Measurements from ENCODE around the gene SKAP2.

SKAP2 gene

DNA sequence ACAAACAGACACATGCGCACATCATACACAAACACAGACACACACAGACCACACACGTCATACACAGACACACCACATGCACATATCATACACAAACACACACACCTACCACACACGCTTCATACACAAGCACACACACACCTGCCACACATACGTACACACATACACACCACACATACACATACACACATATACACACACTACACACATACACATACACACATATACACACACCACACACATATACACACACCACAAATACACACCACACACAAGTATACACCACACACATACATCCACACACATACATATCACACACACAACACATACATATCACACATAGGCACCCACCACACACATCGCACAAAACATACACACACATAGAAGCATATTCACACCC is 224.7 kb downstream of the SKAP2 start:
- H2BK15ac ChIP-seq (replicated peaks; ENCODE audit: low read depth), result no peak overlapping the region
- no peak overlapping the region for H3K4me3 ChIP-seq (ENCODE audit: low read length)
- WGBS (ENCODE audit: extremely low coverage, insufficient coverage, low lambda C conversion rate), result 100% methylated on average over 3 of the region's 5 CpGs

GRCh38 chr7:26639111-26639510 is 225.3 kb downstream of the SKAP2 start:
- Histone ChIP-seq H2AK5ac (ENCODE audit: low read length) (no peak overlapping the region), H3K79me2 (ENCODE audit: control insufficient read depth, insufficient read depth, low read length) (no peaks in the 10 kb centered on the region), H3K9ac (ENCODE audit: low read length) (no peak overlapping the region), H2BK5ac (ENCODE audit: low read length) (no peak overlapping the region), H3K4me2 (ENCODE audit: low read length) (no peak overlapping the region), H3K4ac (ENCODE audit: low read depth, low read length) (no peak overlapping the region), H4K5ac (ENCODE audit: low read length) (no peak overlapping the region), H3K18ac (ENCODE audit: low read length) (no peak overlapping the region), H3K56ac (ENCODE audit: low read length) (no peak overlapping the region), H2BK120ac (ENCODE audit: low read depth, low read length) (no peak overlapping the region), H3K27ac (ENCODE audit: low read depth, low read length) (no peak overlapping the region), H3K4me1 (ENCODE audit: control insufficient read depth, low read depth, low read length) (no peaks in the 10 kb centered on the region), H2BK15ac (replicated peaks; ENCODE audit: low read depth) (no peak overlapping the region), H3K36me3 (ENCODE audit: control insufficient read depth, insufficient read depth, low read length) (no peaks in the 10 kb centered on the region), H3K23ac (ENCODE audit: low read length) (no peak overlapping the region), H3K4me3 (ENCODE audit: low read length) (no peak overlapping the region), H4K8ac (ENCODE audit: low read depth, low read length) (no peak overlapping the region), H3K79me1 (ENCODE audit: low read length) (no peaks in the 10 kb centered on the region), H3K27me3 (ENCODE audit: insufficient read depth, low read length, poor library complexity) (no peaks in the 10 kb centered on the region)
- no CpG with 5 or more reads among the region's 4 CpGs for WGBS (ENCODE audit: extremely low coverage, insufficient coverage, low lambda C conversion rate)
- DNase-seq, result no peak

More for the DNA sequence above, 224.7 kb downstream of the SKAP2 start:
- H2BK120ac ChIP-seq (ENCODE audit: low read depth, low read length), result no peak overlapping the region
- no peak overlapping the region for H4K8ac ChIP-seq (ENCODE audit: low read depth, low read length)
- H3K36me3 ChIP-seq (ENCODE audit: control insufficient read depth, insufficient read depth, low read length), result no peaks in the 10 kb centered on the region
- no peak overlapping the region for H3K9ac ChIP-seq (ENCODE audit: low read length)
- H2AK5ac ChIP-seq (ENCODE audit: low read length), result no peak overlapping the region
- no peak overlapping the region for H3K27ac ChIP-seq (ENCODE audit: low read depth, low read length)
- H3K56ac ChIP-seq (ENCODE audit: low read length), result no peak overlapping the region
- no peak overlapping the region for H3K23ac ChIP-seq (ENCODE audit: low read length)
- H3K27me3 ChIP-seq (ENCODE audit: insufficient read depth, low read length, poor library complexity), result no peaks in the 10 kb centered on the region
- no peak overlapping the region for H3K4ac ChIP-seq (ENCODE audit: low read depth, low read length)
- H3K4me2 ChIP-seq (ENCODE audit: low read length), result no peak overlapping the region
- H2BK5ac ChIP-seq (ENCODE audit: low read length), result no peak overlapping the region
- H3K18ac ChIP-seq (ENCODE audit: low read length), result no peak overlapping the region
- H3K4me1 ChIP-seq (ENCODE audit: control insufficient read depth, low read depth, low read length), result no peaks in the 10 kb centered on the region
- no peak for DNase-seq
- no peak overlapping the region for H4K5ac ChIP-seq (ENCODE audit: low read length)
- no peaks in the 10 kb centered on the region for H3K79me1 ChIP-seq (ENCODE audit: low read length)
- no peaks in the 10 kb centered on the region for H3K79me2 ChIP-seq (ENCODE audit: control insufficient read depth, insufficient read depth, low read length)

GRCh38 chr7:26638140-26638539 is 226.2 kb downstream of the SKAP2 start:
- Histone ChIP-seq H2BK15ac (replicated peaks; ENCODE audit: low read depth) (no peak overlapping the region), H3K23ac (ENCODE audit: low read length) (no peak overlapping the region), H4K8ac (ENCODE audit: low read depth, low read length) (no peak overlapping the region), H3K27ac (ENCODE audit: low read depth, low read length) (no peak overlapping the region), H4K5ac (ENCODE audit: low read length) (no peak overlapping the region), H2BK5ac (ENCODE audit: low read length) (no peak overlapping the region), H3K4ac (ENCODE audit: low read depth, low read length) (no peak overlapping the region), H2AK5ac (ENCODE audit: low read length) (no peak overlapping the region), H3K9ac (ENCODE audit: low read length) (no peak overlapping the region), H3K18ac (ENCODE audit: low read length) (no peak overlapping the region), H3K79me1 (ENCODE audit: low read length) (no peaks in the 10 kb centered on the region), H3K4me2 (ENCODE audit: low read length) (no peak overlapping the region), H2BK120ac (ENCODE audit: low read depth, low read length) (no peak overlapping the region), H3K27me3 (ENCODE audit: insufficient read depth, low read length, poor library complexity) (no peaks in the 10 kb centered on the region), H3K79me2 (ENCODE audit: control insufficient read depth, insufficient read depth, low read length) (no peaks in the 10 kb centered on the region), H3K4me1 (ENCODE audit: control insufficient read depth, low read depth, low read length) (no peaks in the 10 kb centered on the region), H3K4me3 (ENCODE audit: low read length) (no peak overlapping the region), H3K56ac (ENCODE audit: low read length) (no peak overlapping the region), H3K36me3 (ENCODE audit: control insufficient read depth, insufficient read depth, low read length) (no peaks in the 10 kb centered on the region)
- no peak for DNase-seq
- WGBS (ENCODE audit: extremely low coverage, insufficient coverage, low lambda C conversion rate), result no CpG with 5 or more reads among the region's 14 CpGs

DNA sequence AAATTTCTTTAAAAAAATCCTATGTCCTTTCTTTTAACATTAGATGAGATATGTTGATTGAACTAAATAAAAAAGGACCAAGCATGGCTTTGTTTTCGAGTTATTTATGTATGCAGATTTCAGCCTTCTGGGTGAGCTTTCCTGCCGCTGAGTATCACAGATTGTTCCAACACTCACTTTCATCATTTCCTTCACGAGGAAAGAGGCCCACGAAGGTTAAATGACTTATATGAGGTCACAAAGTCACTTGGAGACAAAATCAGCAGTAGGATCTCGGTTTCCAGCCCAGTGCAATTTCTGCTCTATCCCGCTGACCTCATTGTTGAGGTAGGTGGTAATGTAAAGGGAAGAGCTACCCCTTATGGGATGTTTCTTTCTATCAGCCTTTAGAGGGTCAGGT is 226.8 kb downstream of the SKAP2 start:
- no peak overlapping the region for H3K27ac ChIP-seq (ENCODE audit: low read depth, low read length)
- H3K9ac ChIP-seq (ENCODE audit: low read length), result no peak overlapping the region
- no peak overlapping the region for H3K56ac ChIP-seq (ENCODE audit: low read length)
- H3K23ac ChIP-seq (ENCODE audit: low read length), result no peak overlapping the region
- H3K79me2 ChIP-seq (ENCODE audit: control insufficient read depth, insufficient read depth, low read length), result no peaks in the 10 kb centered on the region
- H4K8ac ChIP-seq (ENCODE audit: low read depth, low read length), result no peak overlapping the region
- no peak overlapping the region for H2BK15ac ChIP-seq (replicated peaks; ENCODE audit: low read depth)
- H3K4me2 ChIP-seq (ENCODE audit: low read length), result no peak overlapping the region
- H3K4me3 ChIP-seq (ENCODE audit: low read length), result no peak overlapping the region
- no peak overlapping the region for H2BK5ac ChIP-seq (ENCODE audit: low read length)
- no peaks in the 10 kb centered on the region for H3K36me3 ChIP-seq (ENCODE audit: control insufficient read depth, insufficient read depth, low read length)
- no peaks in the 10 kb centered on the region for H3K79me1 ChIP-seq (ENCODE audit: low read length)
- H3K4ac ChIP-seq (ENCODE audit: low read depth, low read length), result no peak overlapping the region
- no peak overlapping the region for H4K5ac ChIP-seq (ENCODE audit: low read length)
- H2AK5ac ChIP-seq (ENCODE audit: low read length), result no peak overlapping the region
- no CpG with 5 or more reads among the region's 6 CpGs for WGBS (ENCODE audit: extremely low coverage, insufficient coverage, low lambda C conversion rate)
- H2BK120ac ChIP-seq (ENCODE audit: low read depth, low read length), result no peak overlapping the region
- H3K4me1 ChIP-seq (ENCODE audit: control insufficient read depth, low read depth, low read length), result no peaks in the 10 kb centered on the region
- no peak overlapping the region for H3K18ac ChIP-seq (ENCODE audit: low read length)
- DNase-seq, result no peak
- no peaks in the 10 kb centered on the region for H3K27me3 ChIP-seq (ENCODE audit: insufficient read depth, low read length, poor library complexity)

DNA sequence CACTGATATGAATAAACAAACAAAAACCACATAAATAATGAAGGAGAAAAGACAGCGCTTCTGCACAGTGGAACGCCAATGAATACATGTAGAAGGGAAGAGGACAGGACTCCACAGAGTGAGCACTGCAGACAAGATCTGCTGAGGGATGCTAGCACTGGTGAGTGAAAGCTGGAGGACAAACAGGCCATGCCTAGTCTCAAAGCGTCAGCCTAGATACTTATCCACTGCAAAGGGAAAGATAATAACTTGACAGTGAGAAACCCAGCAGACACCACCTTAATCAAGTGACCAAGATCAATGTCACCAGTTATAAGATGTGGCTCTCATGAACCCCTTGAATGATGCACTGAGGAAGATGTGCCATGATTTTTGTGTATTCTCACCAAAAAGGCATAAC is 227.6 kb downstream of the SKAP2 start:
- H3K4me3 ChIP-seq (ENCODE audit: low read length), result no peak overlapping the region

GRCh38 chr7:26633557-26633956 is 230.8 kb downstream of the SKAP2 start:
- H3K4ac ChIP-seq (ENCODE audit: low read depth, low read length), result no peak overlapping the region
- H3K18ac ChIP-seq (ENCODE audit: low read length), result no peak overlapping the region
- no peak overlapping the region for H3K27ac ChIP-seq (ENCODE audit: low read depth, low read length)
- H2BK15ac ChIP-seq (replicated peaks; ENCODE audit: low read depth), result no peak overlapping the region
- H3K4me2 ChIP-seq (ENCODE audit: low read length), result no peak overlapping the region
- no peak for DNase-seq
- WGBS (ENCODE audit: extremely low coverage, insufficient coverage, low lambda C conversion rate), result no CpG with 5 or more reads among the region's 3 CpGs
- no peak overlapping the region for H2BK120ac ChIP-seq (ENCODE audit: low read depth, low read length)
- no peak overlapping the region for H3K9ac ChIP-seq (ENCODE audit: low read length)
- no peak overlapping the region for H4K8ac ChIP-seq (ENCODE audit: low read depth, low read length)
- H3K56ac ChIP-seq (ENCODE audit: low read length), result no peak overlapping the region
- H3K4me3 ChIP-seq (ENCODE audit: low read length), result no peak overlapping the region
- no peaks in the 10 kb centered on the region for H3K27me3 ChIP-seq (ENCODE audit: insufficient read depth, low read length, poor library complexity)
- no peak overlapping the region for H3K23ac ChIP-seq (ENCODE audit: low read length)
- H3K79me1 ChIP-seq (ENCODE audit: low read length), result no peaks in the 10 kb centered on the region
- H2BK5ac ChIP-seq (ENCODE audit: low read length), result no peak overlapping the region
- H4K5ac ChIP-seq (ENCODE audit: low read length), result no peak overlapping the region
- H2AK5ac ChIP-seq (ENCODE audit: low read length), result no peak overlapping the region
- H3K4me1 ChIP-seq (ENCODE audit: control insufficient read depth, low read depth, low read length), result no peaks in the 10 kb centered on the region
- no peaks in the 10 kb centered on the region for H3K36me3 ChIP-seq (ENCODE audit: control insufficient read depth, insufficient read depth, low read length)
- no peaks in the 10 kb centered on the region for H3K79me2 ChIP-seq (ENCODE audit: control insufficient read depth, insufficient read depth, low read length)

More for the DNA sequence above, 227.6 kb downstream of the SKAP2 start:
- Histone ChIP-seq H4K8ac (ENCODE audit: low read depth, low read length) (no peak overlapping the region), H3K4me2 (ENCODE audit: low read length) (no peak overlapping the region), H3K27me3 (ENCODE audit: insufficient read depth, low read length, poor library complexity) (no peaks in the 10 kb centered on the region), H3K56ac (ENCODE audit: low read length) (no peak overlapping the region), H3K4me1 (ENCODE audit: control insufficient read depth, low read depth, low read length) (no peaks in the 10 kb centered on the region), H3K4ac (ENCODE audit: low read depth, low read length) (no peak overlapping the region), H3K9ac (ENCODE audit: low read length) (no peak overlapping the region), H2BK120ac (ENCODE audit: low read depth, low read length) (no peak overlapping the region), H2BK15ac (replicated peaks; ENCODE audit: low read depth) (no peak overlapping the region), H2AK5ac (ENCODE audit: low read length) (no peak overlapping the region), H3K18ac (ENCODE audit: low read length) (no peak overlapping the region), H3K36me3 (ENCODE audit: control insufficient read depth, insufficient read depth, low read length) (no peaks in the 10 kb centered on the region), H3K79me1 (ENCODE audit: low read length) (no peaks in the 10 kb centered on the region), H2BK5ac (ENCODE audit: low read length) (no peak overlapping the region), H3K27ac (ENCODE audit: low read depth, low read length) (no peak overlapping the region), H3K23ac (ENCODE audit: low read length) (no peak overlapping the region), H3K79me2 (ENCODE audit: control insufficient read depth, insufficient read depth, low read length) (no peaks in the 10 kb centered on the region), H4K5ac (ENCODE audit: low read length) (no peak overlapping the region)
- WGBS (ENCODE audit: extremely low coverage, insufficient coverage, low lambda C conversion rate), result no CpG with 5 or more reads among the region's 3 CpGs
- no peak for DNase-seq

Data from mesendoderm (in vitro differentiated cells).